HepG2 (cell line): ENCODE data around the gene PCTP. TPM values are rescaled to one million over a fixed set of nuclear protein-coding genes. Genes with fewer than 3 reads are reported as not detected.

Experiments used
- AGO2 ChIP-seq: fragments of 200-400 bp; formaldehyde crosslinking; optimal IDR thresholded peaks from 2 replicates; pipeline ENCODE3; 2017; ENCODE audit warnings: mild to moderate bottlenecking, low read depth, low read length, moderate library complexity
- BHLHE40 ChIP-seq: IDR thresholded peaks from 2 replicates; pipeline ENCODE4 v1.6.1; 2011; ENCODE audit warnings: low read length, improper control_type of control experiment
- FOSL1 ChIP-seq: sonication (generic); formaldehyde crosslinking; IDR thresholded peaks from 2 replicates; pipeline ENCODE4 v1.9.0; 2021; ENCODE audit warnings: missing genetic modification reagents, borderline replicate concordance
- IKZF1 ChIP-seq: fragments of 450-650 bp; IDR thresholded peaks from 2 replicates; pipeline ENCODE4 v1.7.1; 2016
- JDP2 ChIP-seq: sonication (generic); formaldehyde crosslinking; IDR thresholded peaks from 2 replicates; pipeline ENCODE4 v1.8.1; 2022; ENCODE audit warnings: missing genetic modification reagents, borderline replicate concordance
- JUNB ChIP-seq: sonication (generic); formaldehyde crosslinking; IDR thresholded peaks from 2 replicates; pipeline ENCODE4 v1.8.0; 2022; ENCODE audit warnings: missing genetic modification reagents, mild to moderate bottlenecking, borderline replicate concordance
- KDM5B ChIP-seq: sonication (generic); formaldehyde crosslinking; IDR thresholded peaks from 2 replicates; pipeline ENCODE4 v1.4.0; 2020; ENCODE audit warnings: missing genetic modification reagents, mild to moderate bottlenecking, borderline replicate concordance
- MTERF4 ChIP-seq: sonication (generic); formaldehyde crosslinking; IDR thresholded peaks from 2 replicates; pipeline ENCODE4 v1.8.0; 2023; ENCODE audit warnings: mild to moderate bottlenecking, missing genetic modification reagents
- NFE2 ChIP-seq: sonication (generic); formaldehyde crosslinking; IDR thresholded peaks from 2 replicates; pipeline ENCODE4 v1.4.0; 2020; ENCODE audit warnings: missing genetic modification reagents
- PHF20 ChIP-seq: sonication (generic); formaldehyde crosslinking; IDR thresholded peaks from 2 replicates; pipeline ENCODE4 v1.5.0; 2020; ENCODE audit warnings: mild to moderate bottlenecking, missing genetic modification reagents
- RFX5 ChIP-seq: IDR thresholded peaks from 2 replicates; pipeline ENCODE4 v1.6.1; 2011; ENCODE audit warnings: low read depth, low read length, improper control_type of control experiment
- SKI ChIP-seq: fragments of 450-650 bp; IDR thresholded peaks from one replicate; pipeline ENCODE4 v1.6.1; 2018; ENCODE audit warnings: mild to moderate bottlenecking; ENCODE audit not compliant: partially characterized antibody
- TFE3 ChIP-seq: IDR thresholded peaks from 2 replicates; pipeline ENCODE4 v1.6.1; 2016
- THYN1 ChIP-seq: sonication (generic); formaldehyde crosslinking; IDR thresholded peaks from 2 replicates; pipeline ENCODE4 v1.8.1; 2023; ENCODE audit warnings: low read depth, mild to moderate bottlenecking, moderate library complexity, missing genetic modification reagents, borderline replicate concordance
- ZBTB25 ChIP-seq: IDR thresholded peaks from 2 replicates; pipeline ENCODE4 v1.6.1; 2018; ENCODE audit warnings: missing genetic modification reagents
- ZFYVE20 ChIP-seq: sonication (generic); formaldehyde crosslinking; IDR thresholded peaks from 2 replicates; pipeline ENCODE4 v1.8.0; 2023; ENCODE audit warnings: low read depth, mild to moderate bottlenecking, moderate library complexity, missing genetic modification reagents, borderline replicate concordance
- ZGPAT ChIP-seq: IDR thresholded peaks from 2 replicates; pipeline ENCODE4 v1.6.1; 2016; ENCODE audit warnings: mild to moderate bottlenecking
- ZNF264 ChIP-seq: sonication (generic); formaldehyde crosslinking; IDR thresholded peaks from 2 replicates; pipeline ENCODE4 v1.4.0; 2020; ENCODE audit warnings: missing genetic modification reagents
- ZNF282 ChIP-seq: fragments of 450-650 bp; IDR thresholded peaks from 2 replicates; pipeline ENCODE4 v1.6.1; 2018; ENCODE audit not compliant: partially characterized antibody
- ZNF672 ChIP-seq: sonication (generic); formaldehyde crosslinking; IDR thresholded peaks from 2 replicates; pipeline ENCODE4 v1.8.1; 2022; ENCODE audit warnings: missing genetic modification reagents
- ZNF710 ChIP-seq: sonication (generic); formaldehyde crosslinking; IDR thresholded peaks from 2 replicates; pipeline ENCODE4 v1.5.0; 2020; ENCODE audit warnings: mild to moderate bottlenecking, missing genetic modification reagents, borderline replicate concordance
- ZNF781 ChIP-seq: sonication (generic); formaldehyde crosslinking; IDR thresholded peaks from 2 replicates; pipeline ENCODE4 v1.5.1; 2020; ENCODE audit warnings: borderline replicate concordance, mild to moderate bottlenecking, missing genetic modification reagents; ENCODE audit errors: not compliant biosample characterization
- ZSCAN12 ChIP-seq: sonication (generic); formaldehyde crosslinking; IDR thresholded peaks from 2 replicates; pipeline ENCODE4 v1.9.0; 2021; ENCODE audit warnings: mild to moderate bottlenecking, missing genetic modification reagents
- polyA plus RNA-seq, 8 experiments: library from polyadenylated mRNA; depleted of rRNA in 3 of 8; stranded (reverse) in 7 of 8; unstranded in 1 of 8; fragments of >200 nt; fragmentation: Illumina TruSeq in 4 of 8; extraction: Trizol in 4 of 8; gene quantifications; 2 replicates each; pipeline versions ENCODE4 v1.2.1 to v1.2.3, GENCODE V29; 2011 to 2016; ENCODE audit warnings: low read depth in 4 of 8, missing spikeins in 1 of 8, mixed read lengths in 1 of 8; ENCODE audit not compliant: insufficient read depth in 1 of 8
- total RNA-seq, 5 experiments: library from RNA; depleted of rRNA; stranded (reverse); fragments of >200 nt; fragmentation: Illumina TruSeq; extraction: Trizol; gene quantifications; 2 replicates each; pipeline ENCODE4 v1.2.3, GENCODE V29; 2016; ENCODE audit warnings: low read depth in 1 of 5

Gene PCTP
- total and polyA plus RNA-seq, 2 of the 13 experiments (the other 11 are each of a cell fraction or from before 2014, with no cell fraction given), result 37.1 to 50.7 TPM

DNA sequence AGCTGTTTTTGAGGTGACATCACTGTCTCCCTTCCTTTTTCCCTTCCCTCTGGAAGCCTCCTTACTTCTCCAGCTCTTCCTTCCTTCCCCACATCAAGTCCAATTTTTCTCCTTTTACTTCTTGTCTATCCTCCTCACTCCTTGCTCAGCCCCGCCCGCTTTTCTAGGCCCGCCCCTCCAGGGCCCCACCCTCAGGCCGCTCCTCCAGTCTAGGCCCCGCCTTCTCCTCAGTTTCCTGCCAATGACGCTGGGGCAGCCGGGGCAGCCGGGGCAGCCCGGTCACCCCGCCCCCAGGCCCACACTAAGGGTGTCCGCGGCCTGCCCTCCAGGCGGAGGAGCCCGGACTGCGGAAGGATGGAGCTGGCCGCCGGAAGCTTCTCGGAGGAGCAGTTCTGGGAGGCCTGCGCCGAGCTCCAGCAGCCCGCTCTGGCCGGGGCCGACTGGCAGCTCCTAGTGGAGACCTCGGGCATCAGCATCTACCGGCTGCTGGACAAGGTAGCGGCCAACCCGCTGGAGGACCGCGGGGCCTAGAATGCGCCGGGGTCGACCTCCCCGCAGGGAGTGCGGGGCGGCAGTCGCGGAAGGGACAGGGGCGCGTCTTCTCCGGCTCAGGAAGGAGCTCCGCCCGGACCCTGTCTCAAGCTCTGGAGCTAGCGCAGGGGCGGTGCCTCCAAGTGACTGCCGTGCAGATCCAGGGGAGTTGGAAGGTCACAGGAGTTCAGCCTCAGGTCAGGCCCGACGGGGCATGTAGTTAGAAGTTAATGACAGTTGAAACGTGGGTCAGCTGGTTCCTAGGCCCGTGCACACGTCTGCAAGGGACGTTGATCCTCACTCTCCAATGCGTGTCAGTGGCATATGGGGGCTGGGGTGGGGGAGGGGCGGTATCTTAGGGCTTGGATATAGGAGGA is at the start of gene PCTP (continued):
- TF ChIP-seq ZBTB25 (peak; percentile 89), ZNF672 (CRISPR knock-in tag) (no peak), THYN1 (CRISPR knock-in tag) (no peak), ZSCAN12 (0 out of 2 replicates have a peak, but pooled peaks have one; percentile 79), ZGPAT (CRISPR knock-in tag) (peak; percentile 98), PHF20 (peak; percentile 80), SKI (peak; percentile 28), RFX5 (no peak), ZNF264 (peak; percentile 85), AGO2 (peak; percentile 76), ZNF710 (CRISPR knock-in tag) (peak; percentile 56), ZNF781 (CRISPR knock-in tag) (peak; percentile 91), JDP2 (CRISPR knock-in tag) (no peak), JUNB (CRISPR knock-in tag) (no peak), ZFYVE20 (no peak), BHLHE40 (no peak; the same call in 1 of the 2 replicates), MTERF4 (CRISPR knock-in tag) (peak; percentile 83; the same call in 1 of the 2 replicates), TFE3 (CRISPR knock-in tag) (no peak; the same call in 1 of the 2 replicates), ZNF282 (no peak), NFE2 (no peak), IKZF1 (no peak), FOSL1 (no peak), KDM5B (CRISPR knock-in tag) (peak; percentile 90; the same call in 1 of the 2 replicates)
